Measurements from ENCODE around the gene VPS26C. TPM values are rescaled to one million over a fixed set of nuclear protein-coding genes. Genes with fewer than 3 reads are reported as not detected.

Gene VPS26C
- total and polyA plus RNA-seq, 10 of the 15 experiments (the other 5 are each of a cell fraction or from before 2014, with no cell fraction given): 32.5 to 65.1 (median 48.0) TPM

GRCh38 chr21:37214952-37215351 is 52.2 kb downstream of the VPS26C start:
- 82% methylated on average over 8 of the region's 9 CpGs for WGBS (ENCODE audit: insufficient coverage, insufficient replicate concordance, low lambda C conversion rate, missing lambda C conversion rate)
- Histone ChIP-seq H4K20me1 (ENCODE audit: control insufficient read depth, insufficient read depth) (no peaks in the 10 kb centered on the region), H3K27ac (ENCODE audit: control insufficient read depth, insufficient read depth) (no peak overlapping the region), H3K36me3 (ENCODE audit: control insufficient read depth in 2 of 2, insufficient read depth in 2 of 2, low read length in 1 of 2) (no peaks in the 10 kb centered on the region), H3K9ac (ENCODE audit: control insufficient read depth, insufficient read depth, low read length) (no peak overlapping the region), H3K79me2 (ENCODE audit: control insufficient read depth, insufficient read depth, low read length) (no peaks in the 10 kb centered on the region), H3K9me3 (replicated peaks; ENCODE audit: control insufficient read depth, insufficient read depth, low read length) (no peaks in the 10 kb centered on the region), H3K4me3 (no peak overlapping the region), H3K4me2 (ENCODE audit: control insufficient read depth, insufficient read depth) (no peak overlapping the region), H2AFZ (ENCODE audit: control insufficient read depth, low read depth, low read length) (no peak overlapping the region), H3K4me1 (ENCODE audit: control insufficient read depth, insufficient read depth, low read length) (peaks cover 4% of the 10 kb centered on the region), H3K27me3 (replicated peaks in 1 of 2; ENCODE audit: control insufficient read depth in 2 of 2, insufficient read depth in 2 of 2, low read length in 1 of 2) (no peaks in the 10 kb centered on the region)
- FAIRE-seq (no peak), ATAC-seq (no peak), DNase-seq (ENCODE audit: low read depth, low spot score) (no peak)
- TF ChIP-seq NFXL1 (IDR thresholded peaks at IDR 0.05; ENCODE audit: borderline replicate concordance): no peak
- TF ChIP-seq SIN3A (IDR thresholded peaks at IDR 0.05; ENCODE audit: low read depth, low read length): no peak
- ChIA-PET SMC1A (ENCODE audit: uncharacterized antibody, unreplicated experiment) (no interaction called here), CTCF (no interaction called here), POLR2A (interaction anchor here (0.6 kb wide), 1 partner anchor 38 kb away, joined by 3 read pairs; no protein-coding TSS in a partner anchor), RAD21 (ENCODE audit: unreplicated experiment) (no interaction called here)
- intact Hi-C loops (cut with micrococcal nuclease; ENCODE audit: unreplicated experiment): no loop called here
- no TSS peak for BruUV-seq (replicated peaks)
- in situ Hi-C loops (cut with MboI): no loop called here

- SMC1A ChIA-PET (ENCODE audit: uncharacterized antibody, unreplicated experiment): no interaction called here
- ATAC-seq: no peak
- DNase-seq (ENCODE audit: low read depth, low spot score): no peak
- H3K27ac ChIP-seq (ENCODE audit: control insufficient read depth, insufficient read depth): no peak overlapping the region
- no peak overlapping the region for H3K9ac ChIP-seq (ENCODE audit: control insufficient read depth, insufficient read depth, low read length)
- CTCF ChIA-PET: no interaction called here
- intact Hi-C loops (cut with micrococcal nuclease; ENCODE audit: unreplicated experiment): no loop called here
- 100% methylated on average over 1 of the region's 1 CpG for WGBS (ENCODE audit: insufficient coverage, insufficient replicate concordance, low lambda C conversion rate, missing lambda C conversion rate)
- H3K4me2 ChIP-seq (ENCODE audit: control insufficient read depth, insufficient read depth): no peak overlapping the region
- H3K36me3 ChIP-seq (ENCODE audit: control insufficient read depth in 2 of 2, insufficient read depth in 2 of 2, low read length in 1 of 2): no peaks in the 10 kb centered on the region
- POLR2A ChIA-PET: no interaction called here
- H3K79me2 ChIP-seq (ENCODE audit: control insufficient read depth, insufficient read depth, low read length): no peaks in the 10 kb centered on the region
- no peaks in the 10 kb centered on the region; the same call in 2 of the 3 replicates for H3K9me3 ChIP-seq (replicated peaks; ENCODE audit: control insufficient read depth, insufficient read depth, low read length)
- no peak overlapping the region for H2AFZ ChIP-seq (ENCODE audit: control insufficient read depth, low read depth, low read length)
- BruUV-seq (replicated peaks): no TSS peak
- in situ Hi-C loops (cut with MboI): no loop called here
- RAD21 ChIA-PET (ENCODE audit: unreplicated experiment): no interaction called here
- H3K27me3 ChIP-seq (replicated peaks in 1 of 2; ENCODE audit: control insufficient read depth in 2 of 2, insufficient read depth in 2 of 2, low read length in 1 of 2): no peaks in the 10 kb centered on the region
- H3K4me3 ChIP-seq: no peak overlapping the region
- H3K4me1 ChIP-seq (ENCODE audit: control insufficient read depth, insufficient read depth, low read length): peaks cover 40% of the 10 kb centered on the region
- no peaks in the 10 kb centered on the region for H4K20me1 ChIP-seq (ENCODE audit: control insufficient read depth, insufficient read depth)
- no peak for FAIRE-seq
- TF ChIP-seq EED (IDR thresholded peaks at IDR 0.05; ENCODE audit: low read depth): no peak
- no peak for TF ChIP-seq ATF3 (IDR thresholded peaks at IDR 0.05; ENCODE audit: borderline replicate concordance, extremely low read depth, low read depth, low read length)
- TF ChIP-seq HDAC6 (IDR thresholded peaks at IDR 0.05; ENCODE audit: unreplicated experiment): no peak
- TF ChIP-seq JUNB (IDR thresholded peaks at IDR 0.05): no peak
- no peak for TF ChIP-seq ATF2 (IDR thresholded peaks at IDR 0.05; ENCODE audit: low read length)
- no peak for TF ChIP-seq ZZZ3 (IDR thresholded peaks at IDR 0.05; ENCODE audit: control insufficient read depth, insufficient read length, low read depth)
- TF ChIP-seq BCLAF1 (IDR thresholded peaks at IDR 0.05): no peak
- no peak for TF ChIP-seq CHD1 (IDR thresholded peaks at IDR 0.05; ENCODE audit: low read depth, low read length)
- no peak for TF ChIP-seq RFX5 (IDR thresholded peaks at IDR 0.05; ENCODE audit: low read depth, low read length)
- TF ChIP-seq, protein P1, sequence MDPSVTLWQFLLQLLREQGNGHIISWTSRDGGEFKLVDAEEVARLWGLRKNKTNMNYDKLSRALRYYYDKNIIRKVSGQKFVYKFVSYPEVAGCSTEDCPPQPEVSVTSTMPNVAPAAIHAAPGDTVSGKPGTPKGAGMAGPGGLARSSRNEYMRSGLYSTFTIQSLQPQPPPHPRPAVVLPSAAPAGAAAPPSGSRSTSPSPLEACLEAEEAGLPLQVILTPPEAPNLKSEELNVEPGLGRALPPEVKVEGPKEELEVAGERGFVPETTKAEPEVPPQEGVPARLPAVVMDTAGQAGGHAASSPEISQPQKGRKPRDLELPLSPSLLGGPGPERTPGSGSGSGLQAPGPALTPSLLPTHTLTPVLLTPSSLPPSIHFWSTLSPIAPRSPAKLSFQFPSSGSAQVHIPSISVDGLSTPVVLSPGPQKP (IDR thresholded peaks at IDR 0.05; ENCODE audit: low read depth, low read length): no peak
These were observed 56.3 kb downstream of the VPS26C start for GRCh38 chr21:37210799-37211198.
